NCI-H1105 treated with DMSO at 0.1 percent for 48 hours (cell line): Measurements from ENCODE around the gene CFL2.

Source experiments
- DNase-seq: peaks from one replicate; lab custom pipeline; 2025; lab: John Stamatoyannopoulos, UW

Gene CFL2

DNA sequence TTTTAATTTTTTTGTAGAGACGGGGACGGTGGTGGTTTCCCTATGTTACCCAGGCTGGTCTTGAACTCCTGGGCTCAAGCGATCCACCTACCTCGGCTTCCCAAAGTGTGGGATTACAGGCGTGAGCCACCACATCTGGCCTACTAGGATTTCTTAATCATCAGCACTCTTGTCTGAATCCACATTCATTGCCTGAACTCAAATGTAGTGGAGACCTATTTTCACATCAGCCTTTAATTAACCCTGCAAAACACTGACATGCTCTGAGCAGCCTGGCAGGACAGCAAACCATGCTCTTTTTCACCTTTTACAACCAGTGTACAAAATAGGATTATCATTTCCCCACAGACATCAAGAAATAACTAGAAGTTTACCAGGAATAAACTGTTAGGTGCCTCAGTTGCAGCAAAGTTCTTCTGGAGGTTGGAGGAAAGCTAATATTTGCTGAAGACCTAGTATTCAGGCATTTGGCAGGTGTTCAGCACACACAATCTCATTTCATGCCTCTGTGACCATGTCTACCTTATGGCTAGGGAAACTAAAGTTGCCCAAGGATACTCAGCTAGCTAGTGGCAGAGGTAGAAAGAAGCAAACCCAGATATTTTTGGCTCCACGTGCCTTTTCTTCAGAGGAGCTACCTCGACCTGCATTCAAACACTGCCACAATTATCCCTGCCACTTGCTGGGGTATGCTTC lies 37.7 kb downstream of the CFL2 start:
- no peak for DNase-seq

DNA sequence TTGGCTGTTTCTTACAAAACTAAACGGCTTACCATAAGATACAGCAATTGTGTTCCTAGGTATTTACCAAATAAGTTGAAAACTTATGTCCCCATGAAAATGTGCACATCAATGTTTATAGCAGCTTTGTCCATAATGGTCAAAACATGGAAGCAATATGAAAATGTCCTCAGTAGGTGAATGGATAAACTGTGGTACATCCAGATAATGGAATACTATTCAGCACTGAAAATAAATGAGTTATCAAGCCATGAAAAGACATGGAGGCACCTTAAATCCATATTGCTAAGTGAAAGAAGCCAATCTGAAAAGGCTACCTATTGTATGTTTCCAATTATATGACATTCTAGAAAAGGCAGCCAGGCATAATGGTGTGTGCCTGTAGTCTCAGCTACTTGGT lies 40.7 kb downstream of the CFL2 start:
- no peak for DNase-seq

DNA sequence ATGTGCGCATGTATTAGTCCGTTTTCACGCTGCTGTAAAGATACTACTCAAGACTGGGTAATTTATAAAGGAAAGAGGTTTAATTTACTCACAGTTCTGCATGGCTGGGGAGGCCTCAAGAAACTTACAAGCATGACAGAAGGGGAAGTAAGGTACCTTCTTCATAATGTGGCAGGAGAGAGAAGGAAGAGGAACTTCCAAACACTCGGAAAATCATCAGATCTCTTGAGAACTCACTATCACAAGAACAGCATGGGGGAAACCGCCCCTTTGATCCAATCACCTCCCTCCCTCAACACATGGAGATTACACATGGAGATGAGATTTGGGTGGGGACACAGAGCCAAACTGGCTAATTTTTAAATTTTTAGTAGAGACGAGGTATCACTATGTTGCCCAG lies 42.7 kb downstream of the CFL2 start:
- no peak for DNase-seq

DNA sequence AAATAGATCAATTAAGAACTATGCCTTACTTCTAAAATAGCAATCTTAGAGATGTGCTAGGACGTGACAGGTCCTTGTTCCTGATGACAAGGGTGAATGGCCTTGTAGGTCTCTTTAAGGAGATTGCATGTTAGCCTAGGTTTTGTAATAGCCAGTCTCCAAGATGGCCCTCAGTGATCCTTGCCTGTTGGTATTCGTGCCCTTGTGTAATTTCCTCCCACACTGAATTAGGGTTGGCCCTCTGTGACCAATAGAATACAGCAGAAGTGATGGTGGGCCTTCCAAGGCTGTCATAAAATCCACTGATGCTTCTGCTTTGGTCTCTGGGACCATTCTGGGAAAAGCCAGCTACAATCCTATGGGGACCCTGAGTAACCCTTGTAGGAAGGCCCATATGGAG lies 46.3 kb downstream of the CFL2 start:
- no peak for DNase-seq

DNA sequence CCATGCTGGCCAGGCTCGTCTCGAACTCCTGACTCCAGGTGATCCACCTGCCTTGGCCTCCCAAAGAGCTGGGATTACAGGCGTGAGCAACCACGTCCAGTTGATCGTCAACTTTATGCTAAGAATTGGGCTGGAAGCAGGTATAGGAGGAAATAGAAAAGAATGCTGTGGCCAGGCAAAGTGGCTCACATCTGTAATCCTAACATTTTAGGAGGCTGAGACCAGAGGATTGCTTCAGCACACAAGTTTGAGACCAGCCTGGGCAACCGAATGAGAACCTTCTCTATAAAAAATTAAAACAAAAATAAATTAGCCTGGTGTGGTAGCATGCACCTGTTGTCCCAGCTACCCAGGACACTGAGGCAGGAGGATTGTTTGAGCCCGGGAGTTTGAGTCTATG lies 47.4 kb downstream of the CFL2 start:
- no peak for DNase-seq

DNA sequence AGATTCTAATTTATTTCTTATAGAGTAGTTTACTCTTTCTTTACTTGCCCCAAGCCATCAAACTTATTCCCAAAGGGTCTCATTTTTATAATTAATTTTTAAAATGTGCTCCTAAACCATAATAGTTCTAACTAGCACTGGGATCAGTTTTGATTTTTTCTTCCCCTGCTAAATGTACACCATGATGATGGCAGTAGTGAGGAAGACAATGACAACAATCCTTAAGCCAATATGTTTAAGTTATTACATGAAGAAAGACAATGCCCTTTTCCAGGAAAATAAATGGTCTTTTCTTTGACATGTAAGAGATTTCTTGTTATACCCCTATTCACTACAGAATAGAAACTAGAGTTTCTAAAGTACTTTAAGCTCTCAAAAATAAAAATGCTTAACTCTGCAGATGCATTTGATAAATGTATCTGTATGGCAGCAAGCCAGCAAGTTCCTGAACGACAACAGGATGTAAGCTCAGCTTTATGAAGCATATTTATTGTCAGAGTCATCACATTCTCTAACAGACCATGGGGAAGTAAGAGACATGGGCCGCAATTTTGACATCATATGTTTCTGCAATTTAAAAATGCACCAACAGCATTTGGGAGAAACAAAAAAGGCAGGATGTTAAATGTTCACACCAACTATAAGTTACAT lies 48.5 kb downstream of the CFL2 start:
- DNase-seq = no peak

DNA sequence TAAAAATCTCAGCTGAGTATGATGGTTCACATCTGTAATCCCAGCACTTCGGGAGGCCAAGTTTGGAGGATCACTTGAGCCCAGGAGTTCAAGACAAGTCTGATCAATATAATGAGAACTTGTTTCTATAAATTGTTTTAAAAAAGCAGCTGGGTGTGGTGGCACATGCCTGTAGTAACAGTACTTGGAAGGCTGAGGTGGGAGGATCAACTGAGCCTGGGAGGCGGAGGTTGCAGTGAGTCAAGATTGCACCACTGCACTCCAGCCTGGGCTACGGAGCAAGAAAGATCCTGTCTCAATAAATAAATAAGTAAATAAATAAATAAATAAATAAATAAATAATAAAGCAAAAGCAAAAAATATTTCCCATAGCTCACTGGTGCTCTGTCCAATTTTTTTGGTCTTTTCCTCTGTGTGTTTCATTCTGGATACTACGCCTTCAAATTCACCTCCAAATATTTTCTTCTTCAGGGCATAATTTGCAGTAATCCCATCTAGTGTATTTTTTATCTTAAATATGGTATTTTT lies 51.8 kb downstream of the CFL2 start:
- DNase-seq = no peak

DNA sequence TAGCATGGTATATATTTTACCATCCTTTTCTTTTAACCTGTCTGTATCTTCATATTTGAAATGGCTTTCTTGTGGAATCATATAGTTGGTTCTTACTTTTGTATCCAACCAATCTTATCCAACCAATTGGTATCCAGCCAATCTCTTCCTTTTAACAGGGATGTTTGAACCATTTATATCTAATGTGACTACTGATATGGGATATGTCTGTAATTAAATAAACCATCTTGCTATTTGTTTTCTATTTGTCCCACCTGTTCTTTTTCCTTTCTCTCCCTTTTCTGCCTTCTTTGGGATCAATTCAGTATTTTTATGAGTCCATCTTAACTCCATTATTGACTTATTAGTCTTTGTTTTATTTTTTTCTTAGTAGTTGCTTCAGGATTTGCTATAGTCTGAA lies 53.6 kb downstream of the CFL2 start:
- no peak for DNase-seq
